LNCAP (cell line): Measurements from ENCODE around the gene FARS2.

ENCODE experiments used
- CTCF ChIP-seq: fragments of 450-650 bp; IDR thresholded peaks from 2 replicates; pipeline ENCODE4 v1.5.1; 2017; ENCODE audit warnings: mild to moderate bottlenecking

FARS2 gene

DNA sequence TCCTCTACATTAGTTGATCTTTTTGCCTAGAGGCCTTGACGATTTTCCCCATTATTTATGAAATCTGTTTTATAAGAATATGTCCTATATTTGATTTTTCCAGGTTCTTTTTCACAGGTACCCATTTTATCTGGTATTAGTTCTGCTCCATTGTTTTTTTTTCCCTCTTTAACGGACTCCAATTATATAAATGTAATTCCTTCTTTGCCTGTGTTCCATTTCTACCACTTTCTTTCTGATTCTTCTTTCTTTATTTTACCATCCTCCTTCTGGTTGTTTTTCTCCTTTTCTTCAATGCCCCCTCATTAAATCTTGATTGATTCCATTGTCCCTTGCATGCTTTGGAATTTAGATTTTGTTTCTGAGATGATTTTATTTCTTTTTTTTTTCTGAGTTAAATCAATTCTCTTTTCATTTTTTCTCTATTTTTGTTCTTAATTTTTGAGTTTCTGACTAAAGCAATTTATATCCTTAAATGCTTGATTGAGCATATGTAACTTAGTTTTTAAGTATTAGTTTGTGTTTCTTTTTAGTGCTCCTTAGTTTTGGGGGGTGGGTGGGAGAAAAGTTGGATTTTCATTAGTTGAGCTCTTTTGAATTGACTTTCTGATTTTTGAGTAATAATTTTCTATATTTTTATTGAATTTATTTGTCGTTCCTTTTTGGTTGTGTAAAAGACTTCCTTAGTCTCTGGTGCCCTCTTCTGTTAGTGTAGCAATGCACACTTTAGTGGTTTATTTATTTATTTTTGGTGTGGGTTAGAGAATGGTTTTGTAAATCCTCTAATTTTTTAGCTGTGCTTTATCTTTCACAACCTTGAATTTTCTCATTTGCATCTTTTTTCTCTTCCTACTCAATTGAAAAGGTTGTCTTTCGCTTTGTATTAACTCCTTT lies 140.8 kb downstream of the FARS2 start:
- peak; percentile 64 for TF ChIP-seq CTCF

DNA sequence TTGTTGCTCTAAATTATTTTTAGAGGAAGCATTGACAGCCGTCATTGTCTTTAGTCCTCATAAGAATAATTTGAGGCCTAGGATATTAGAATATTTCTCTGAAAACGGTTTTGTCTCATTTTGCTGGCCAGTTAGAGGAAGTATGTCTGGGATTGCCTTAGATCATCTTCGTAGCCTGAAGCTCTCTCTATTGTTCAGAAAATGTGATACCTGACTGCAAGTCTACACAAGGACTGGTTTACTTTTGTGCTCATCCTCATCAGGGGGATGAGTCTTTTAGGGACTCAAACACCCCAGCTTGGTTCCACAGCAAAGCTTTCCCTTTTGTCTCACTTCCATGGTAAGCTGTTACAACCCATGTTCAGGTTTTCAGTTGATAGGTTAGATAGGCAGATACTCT lies 141.8 kb downstream of the FARS2 start:
- TF ChIP-seq CTCF = no peak

- no peak for TF ChIP-seq CTCF
Observed at GRCh38 chr6:5403609-5404008, 142.3 kb downstream of the FARS2 start.

DNA sequence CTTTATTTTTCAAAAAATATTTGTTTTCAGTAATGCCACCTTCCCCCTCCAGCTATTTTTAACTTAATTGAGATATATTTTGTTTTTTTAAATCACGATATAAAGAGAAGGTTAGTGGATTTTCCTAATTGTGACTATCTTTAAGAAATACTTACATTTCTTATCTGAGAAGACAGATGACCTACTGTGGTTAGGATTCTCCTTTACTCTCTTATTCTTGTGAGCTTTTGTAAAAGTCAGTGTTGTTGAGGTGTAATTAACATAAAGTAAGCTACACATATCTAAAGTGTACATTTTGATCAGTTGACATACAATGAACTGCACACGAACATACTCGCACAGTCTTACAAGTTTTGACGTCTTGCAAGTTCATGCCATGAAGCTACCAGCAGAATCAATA lies 144.7 kb downstream of the FARS2 start:
- no peak for TF ChIP-seq CTCF

- no peak for TF ChIP-seq CTCF
Observed at GRCh38 chr6:5411414-5411813, 150.1 kb downstream of the FARS2 start.

DNA sequence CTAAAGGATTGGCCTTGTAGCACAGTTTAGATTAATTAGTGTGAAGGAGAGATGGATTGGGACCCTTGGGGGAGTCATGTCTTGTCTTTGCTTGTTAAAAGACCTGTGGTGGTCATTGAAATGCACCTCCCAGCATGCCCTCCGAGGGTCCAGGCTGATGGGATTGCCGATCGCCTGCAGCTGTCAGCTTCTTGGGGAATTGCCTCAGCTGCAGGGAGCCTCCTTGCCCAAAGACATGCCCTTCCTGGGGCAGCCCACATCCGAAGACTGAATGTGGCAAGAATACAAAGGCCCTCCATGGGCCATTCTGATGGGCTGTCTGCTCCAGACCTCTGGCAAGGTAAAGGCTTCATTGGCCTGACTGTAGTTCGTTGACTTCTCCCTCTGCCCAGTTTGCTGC lies 150.7 kb downstream of the FARS2 start:
- no peak for TF ChIP-seq CTCF

DNA sequence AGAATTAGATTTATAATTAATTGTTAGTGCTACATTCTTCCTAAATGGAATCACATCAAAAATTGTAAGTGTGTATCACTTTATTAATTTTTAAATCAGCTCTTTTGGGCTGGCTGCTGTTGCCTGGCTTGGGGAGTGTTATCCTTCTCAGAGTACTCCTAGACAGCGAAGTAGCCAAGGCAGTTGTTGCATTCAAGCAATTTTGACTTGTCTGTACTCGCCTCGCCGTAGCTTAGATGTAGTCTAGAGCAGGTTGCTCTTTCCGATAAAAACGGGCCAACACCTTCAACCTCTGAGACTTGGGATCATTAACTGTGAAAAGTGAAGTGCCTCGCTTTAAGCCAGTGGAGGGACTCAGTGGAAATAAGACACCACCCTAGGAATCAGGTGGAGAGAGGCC lies 151.3 kb downstream of the FARS2 start:
- TF ChIP-seq CTCF = no peak
